MCF 10A (cell line): ENCODE results near the gene NTM. TPM values are rescaled to one million over a fixed set of nuclear protein-coding genes. Genes with fewer than 3 reads are reported as not detected.

Source experiments
- BruUV-seq: library from RNA; stranded (reverse); fragments of 400-500 nt; replicated peaks from 2 replicates; lab custom pipeline; 2021; lab: Mats Ljungman, UMichigan
- CTCF ChIA-PET: fragments of 300-600 bp; sonication (Branson Sonifier 250); formaldehyde crosslinking; extraction: SDS; loops from one replicate; lab custom pipeline; 2021; ENCODE audit warnings: antibody characterized with exemption, inconsistent platforms; lab: Yijun Ruan, JAX
- POLR2A ChIA-PET: fragments of 300-600, 350-650 bp; sonication (Branson Sonifier 250); formaldehyde crosslinking; extraction: SDS; loops from one replicate; lab custom pipeline; 2020; ENCODE audit warnings: antibody characterized with exemption, inconsistent platforms; lab: Yijun Ruan, JAX
- DNase-seq: peaks from one replicate; pipeline ENCODE4 v3.0.0-alpha.2; 2018; ENCODE audit not compliant: unreplicated experiment
- H3K27ac Mint-ChIP-seq: one replicate; pipeline ENCODE4 v1.8.0; 2022; ENCODE audit warnings: mild to moderate bottlenecking, low read depth, mixed read lengths; ENCODE audit not compliant: unreplicated experiment
- H3K27me3 Mint-ChIP-seq: one replicate; pipeline ENCODE4 v1.8.0; 2022; ENCODE audit warnings: mixed read lengths; ENCODE audit not compliant: insufficient read depth, unreplicated experiment
- H3K36me3 Mint-ChIP-seq: one replicate; pipeline ENCODE4 v1.8.0; 2022; ENCODE audit warnings: mild to moderate bottlenecking, moderate library complexity, mixed read lengths; ENCODE audit not compliant: insufficient read depth, unreplicated experiment
- H3K4me1 Mint-ChIP-seq: one replicate; pipeline ENCODE4 v1.8.0; 2022; ENCODE audit warnings: mixed read lengths; ENCODE audit not compliant: insufficient read depth, unreplicated experiment
- H3K4me3 Mint-ChIP-seq: one replicate; pipeline ENCODE4 v1.8.0; 2022; ENCODE audit warnings: mild to moderate bottlenecking, moderate library complexity, mixed read lengths; ENCODE audit not compliant: unreplicated experiment
- H3K9me3 Mint-ChIP-seq: one replicate; pipeline ENCODE4 v1.8.0; 2022; ENCODE audit warnings: mixed read lengths; ENCODE audit not compliant: unreplicated experiment
- CTCF ChIP-seq: fragments of 200-600 bp; IDR thresholded peaks from one replicate; pipeline ENCODE4 v1.8.0; 2022; ENCODE audit warnings: antibody characterized with exemption, mild to moderate bottlenecking; ENCODE audit not compliant: unreplicated experiment
- intact Hi-C: fragments of 100-400 bp; cut with micrococcal nuclease; formaldehyde crosslinking; loops from 2 replicates; pipeline ENCODE4 v1.14.1; 2022
- total RNA-seq: library from RNA; stranded (reverse); gene quantifications from 2 replicates; pipeline ENCODE4 v1.2.3, GENCODE V29; 2022

Gene NTM
- total RNA-seq, 1 experiment from 2014 or later, result not detected

- no peak for DNase-seq
- Mint-ChIP-seq H3K4me1 (no peaks in the 10 kb centered on the region), H3K27me3 (no peaks in the 10 kb centered on the region), H3K9me3 (peaks cover 22% of the 10 kb centered on the region), H3K36me3 (no peaks in the 10 kb centered on the region), H3K27ac (no peak overlapping the region), H3K4me3 (no peak overlapping the region)
- intact Hi-C loops, result no loop called here
- POLR2A ChIA-PET, result no interaction called here
- BruUV-seq, result no TSS peak
- TF ChIP-seq CTCF, result no peak
- CTCF ChIA-PET, result interaction anchor here (0.6 kb wide), 1 partner anchor 45 kb away, joined by 3 read pairs; no protein-coding TSS in a partner anchor
These were observed 285.9 kb downstream of the NTM start for GRCh38 chr11:131656179-131656838.

GRCh38 chr11:131656839-131657211, 286.4 kb downstream of the NTM start:
- H3K9me3 Mint-ChIP-seq, result peaks cover 24% of the 10 kb centered on the region
- H3K4me3 Mint-ChIP-seq, result no peak overlapping the region
- DNase-seq, result no peak
- CTCF ChIA-PET, result interaction anchor here (0.6 kb wide), 3 partner anchors 13 to 134 kb away, joined by 3 read pairs; no protein-coding TSS in a partner anchor
- POLR2A ChIA-PET, result no interaction called here
- no TSS peak for BruUV-seq
- no peaks in the 10 kb centered on the region for H3K36me3 Mint-ChIP-seq
- intact Hi-C loops, result no loop called here
- no peak for TF ChIP-seq CTCF
- no peaks in the 10 kb centered on the region for H3K4me1 Mint-ChIP-seq
- H3K27me3 Mint-ChIP-seq, result no peaks in the 10 kb centered on the region
- no peak overlapping the region for H3K27ac Mint-ChIP-seq

GRCh38 chr11:131658414-131658813, 288.0 kb downstream of the NTM start:
- peaks cover 29% of the 10 kb centered on the region for H3K9me3 Mint-ChIP-seq
- intact Hi-C loops, result no loop called here
- no peak overlapping the region for H3K4me3 Mint-ChIP-seq
- DNase-seq, result no peak
- H3K27me3 Mint-ChIP-seq, result no peaks in the 10 kb centered on the region
- POLR2A ChIA-PET, result no interaction called here
- BruUV-seq, result no TSS peak
- CTCF ChIA-PET, result interaction anchor here (0.5 to 0.6 kb wide), 2 partner anchors 565 to 1197 kb away, joined by 3 read pairs; no protein-coding TSS in a partner anchor
- no peak for TF ChIP-seq CTCF
- H3K36me3 Mint-ChIP-seq, result no peaks in the 10 kb centered on the region
- no peak overlapping the region for H3K27ac Mint-ChIP-seq
- no peaks in the 10 kb centered on the region for H3K4me1 Mint-ChIP-seq

- no peak for TF ChIP-seq CTCF
- no peaks in the 10 kb centered on the region for H3K4me1 Mint-ChIP-seq
- BruUV-seq, result no TSS peak
- peaks cover 31% of the 10 kb centered on the region for H3K9me3 Mint-ChIP-seq
- CTCF ChIA-PET, result interaction anchor here (0.5 to 0.6 kb wide), 2 partner anchors 565 to 1198 kb away, joined by 3 read pairs; no protein-coding TSS in a partner anchor
- POLR2A ChIA-PET, result no interaction called here
- no peak overlapping the region for H3K4me3 Mint-ChIP-seq
- no peak overlapping the region for H3K27ac Mint-ChIP-seq
- intact Hi-C loops, result no loop called here
- H3K36me3 Mint-ChIP-seq, result no peaks in the 10 kb centered on the region
- DNase-seq, result no peak
- H3K27me3 Mint-ChIP-seq, result no peaks in the 10 kb centered on the region
These were observed 288.5 kb downstream of the NTM start for GRCh38 chr11:131658952-131659351.
